D721Med (cell line): ENCODE results near the gene MBD3L5.
"Not testable (repeated sequence)": the region's sequence is repeated elsewhere in the genome, so short reads cannot be mapped to it uniquely, and the experiment has no call there.

Experiments used
- DNase-seq: peaks from one replicate; pipeline ENCODE4 v3.0.0; 2011; ENCODE audit warnings: low spot score; ENCODE audit not compliant: insufficient read length
- FAIRE-seq: peaks from 2 replicates; lab custom pipeline; 2011; peaks lifted over from hg19 to GRCh38; lab: Jason Lieb, UNC
- CTCF ChIP-seq: IDR thresholded peaks from 2 replicates; pipeline ENCODE4 v1.5.1; 2012; ENCODE audit warnings: mild to moderate bottlenecking, control low read depth; ENCODE audit not compliant: insufficient read depth; ENCODE audit errors: missing control alignments

Gene MBD3L5

GRCh38 chr19:7013678-7014077 is 16.7 kb upstream of the MBD3L5 start:
- DNase-seq (no peak), FAIRE-seq (no peak)
- TF ChIP-seq CTCF, result no peak

GRCh38 chr19:7018828-7019227 is 11.6 kb upstream of the MBD3L5 start:
- no peak for TF ChIP-seq CTCF
- FAIRE-seq (no peak), DNase-seq (no peak)

GRCh38 chr19:7021331-7021730 is 9.0 kb upstream of the MBD3L5 start, which contains the start of gene MBD3L2B:
Gene MBD3L2B (minus strand): TSS chr19:7021431. CDS start chr19:7021397, 34 bp downstream.
- not testable (repeated sequence) for FAIRE-seq, DNase-seq

- DNase-seq, FAIRE-seq: not testable (repeated sequence)
Measured at GRCh38 chr19:7028790-7029189, 1.6 kb upstream of the MBD3L5 start.

- DNase-seq, FAIRE-seq: not testable (repeated sequence)
Measured at GRCh38 chr19:7040079-7040478, 9.7 kb downstream of the MBD3L5 start, which contains the start of gene MBD3L4. Gene MBD3L4 (minus strand): TSS chr19:7040179. CDS start chr19:7040144, 35 bp downstream.

- FAIRE-seq, DNase-seq: not testable (repeated sequence)
Measured at GRCh38 chr19:7041563-7041962, 11.2 kb downstream of the MBD3L5 start.

GRCh38 chr19:7049021-7049420 is 18.6 kb downstream of the MBD3L5 start, which contains the start of gene MBD3L2:
Gene MBD3L2 (plus strand): TSS chr19:7049321. CDS start chr19:7049374, 53 bp downstream.
- FAIRE-seq, DNase-seq: not testable (repeated sequence)

- DNase-seq, FAIRE-seq: not testable (repeated sequence)
Measured at GRCh38 chr19:7051421-7051820, 21.0 kb downstream of the MBD3L5 start.

- DNase-seq, FAIRE-seq: not testable (repeated sequence)
Measured at GRCh38 chr19:7052896-7053295, 22.5 kb downstream of the MBD3L5 start.

GRCh38 chr19:7054635-7055368 is 24.4 kb downstream of the MBD3L5 start:
- FAIRE-seq, DNase-seq: not testable (repeated sequence)

GRCh38 chr19:7055679-7056078 is 25.3 kb downstream of the MBD3L5 start:
- FAIRE-seq, DNase-seq: not testable (repeated sequence)

- FAIRE-seq, DNase-seq: not testable (repeated sequence)
Measured at GRCh38 chr19:7056371-7056770, 26.0 kb downstream of the MBD3L5 start.

GRCh38 chr19:7058576-7058975 is 28.2 kb downstream of the MBD3L5 start, which contains the start of gene MBD3L3:
Gene MBD3L3 (minus strand): TSS chr19:7058676. CDS start chr19:7058605, 71 bp downstream.
- FAIRE-seq, DNase-seq: not testable (repeated sequence)

GRCh38 chr19:7059977-7060376 is 29.6 kb downstream of the MBD3L5 start:
- not testable (repeated sequence) for FAIRE-seq

More at GRCh38 chr19:7059977-7060376, 29.6 kb downstream of the MBD3L5 start:
- DNase-seq, result not testable (repeated sequence)
